Body of pancreas (tissue), 4 donors: ENCODE data around the gene GPBP1.

ENCODE experiments used
- POLR2A ChIP-seq, 3 donors: fragments of 450-650 bp; IDR thresholded peaks; one replicate each; pipeline ENCODE4 v1.6.1; 2016; ENCODE audit warnings: antibody characterized with exemption in 3 of 3, mild to moderate bottlenecking in 2 of 3
- TF ChIP-seq, protein P1 (sequence below), 7 experiments: fragments of 450-650 bp in 4 of 7; fragments of 200-600 bp in 3 of 7; sonication (generic) in 3 of 7; IDR thresholded peaks; one replicate each; pipeline ENCODE4 v1.5.1; 2016 to 2019; ENCODE audit warnings: antibody characterized with exemption in 7 of 7

DNA sequence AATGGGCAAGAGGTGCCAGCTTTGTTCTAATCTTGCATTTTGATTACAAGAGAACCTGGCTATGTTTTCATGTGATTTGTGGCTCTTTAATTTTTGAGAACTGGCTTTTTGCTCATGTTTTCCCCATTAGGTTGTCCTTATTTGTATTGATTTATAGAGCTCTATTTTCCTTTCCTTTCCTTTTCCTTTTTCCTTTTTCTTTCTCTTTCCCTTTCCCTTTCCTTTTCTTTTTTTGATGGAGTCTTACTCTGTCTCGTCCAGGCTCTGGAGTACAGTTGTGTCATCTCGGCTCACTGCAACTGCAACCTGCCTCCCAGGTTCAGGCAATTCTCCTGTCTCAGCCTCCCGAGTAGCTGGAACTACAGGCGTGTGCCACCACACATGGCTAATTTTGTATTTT is 55.5 kb downstream of the GPBP1 start:
- TF ChIP-seq, protein P1, sequence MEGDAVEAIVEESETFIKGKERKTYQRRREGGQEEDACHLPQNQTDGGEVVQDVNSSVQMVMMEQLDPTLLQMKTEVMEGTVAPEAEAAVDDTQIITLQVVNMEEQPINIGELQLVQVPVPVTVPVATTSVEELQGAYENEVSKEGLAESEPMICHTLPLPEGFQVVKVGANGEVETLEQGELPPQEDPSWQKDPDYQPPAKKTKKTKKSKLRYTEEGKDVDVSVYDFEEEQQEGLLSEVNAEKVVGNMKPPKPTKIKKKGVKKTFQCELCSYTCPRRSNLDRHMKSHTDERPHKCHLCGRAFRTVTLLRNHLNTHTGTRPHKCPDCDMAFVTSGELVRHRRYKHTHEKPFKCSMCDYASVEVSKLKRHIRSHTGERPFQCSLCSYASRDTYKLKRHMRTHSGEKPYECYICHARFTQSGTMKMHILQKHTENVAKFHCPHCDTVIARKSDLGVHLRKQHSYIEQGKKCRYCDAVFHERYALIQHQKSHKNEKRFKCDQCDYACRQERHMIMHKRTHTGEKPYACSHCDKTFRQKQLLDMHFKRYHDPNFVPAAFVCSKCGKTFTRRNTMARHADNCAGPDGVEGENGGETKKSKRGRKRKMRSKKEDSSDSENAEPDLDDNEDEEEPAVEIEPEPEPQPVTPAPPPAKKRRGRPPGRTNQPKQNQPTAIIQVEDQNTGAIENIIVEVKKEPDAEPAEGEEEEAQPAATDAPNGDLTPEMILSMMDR (IDR thresholded peaks at IDR 0.05) = no peak
- no peak for TF ChIP-seq POLR2A (IDR thresholded peaks at IDR 0.05)
